Activated effector memory CD4-positive, alpha-beta T cell treated with anti-CD3 and anti-CD28 coated beads, Interleukin-2, amount 50 U/mL, for 16 hours (primary cell): ENCODE results near the gene HAUS2.

Source experiments
- DNase-seq: peaks from one replicate; pipeline ENCODE4 v3.0.0-alpha.2; 2020

HAUS2 gene

GRCh38 chr15:42611532-42611931 is 62.9 kb downstream of the HAUS2 start:
- no peak for DNase-seq

DNA sequence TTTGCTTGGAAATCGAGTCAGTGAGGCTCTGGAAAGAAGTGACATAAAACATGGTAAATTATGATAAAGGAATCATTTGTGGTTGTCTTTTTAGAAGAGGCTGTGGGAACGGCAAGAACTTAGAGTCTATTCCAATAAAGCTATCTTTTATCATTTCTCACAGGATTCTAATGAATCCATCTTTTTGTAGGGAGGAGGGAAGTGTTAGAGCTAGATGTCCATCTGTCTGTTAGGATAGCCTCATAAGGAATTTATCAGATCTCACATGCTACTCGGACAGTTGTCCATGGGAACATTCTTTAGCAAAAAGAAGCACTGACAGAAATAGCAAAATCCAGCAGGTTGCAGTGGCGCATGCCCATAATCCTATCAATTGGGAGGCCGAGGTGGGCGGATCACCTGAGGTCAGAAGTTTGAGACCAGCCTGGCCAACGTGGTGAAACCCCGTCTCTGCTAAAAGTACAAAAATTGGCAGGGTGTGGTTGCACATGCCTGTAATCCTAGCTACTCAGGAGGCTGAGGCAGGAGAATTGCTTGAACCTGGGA is 63.8 kb downstream of the HAUS2 start:
- DNase-seq = no peak

- no peak for DNase-seq
Observed at GRCh38 chr15:42616107-42616506, 67.5 kb downstream of the HAUS2 start.
